Fibroblast of lung (primary cell): Measurements from ENCODE around the gene MARCO.

ENCODE experiments used
- CTCF ChIP-seq, 2 donors: IDR thresholded peaks in 1 of 2; conservative IDR thresholded peaks in 1 of 2; 1 replicate in 1 of 2; 2 replicates in 1 of 2; pipeline ENCODE4 v1.5.1; 2011 to 2012; ENCODE audit warnings: low read length in 2 of 2, control low read depth in 1 of 2, inconsistent platforms in 1 of 2, low read depth in 1 of 2, mild to moderate bottlenecking in 1 of 2
- EZH2 ChIP-seq: IDR thresholded peaks from 2 replicates; pipeline ENCODE4 v1.5.1; 2012; ENCODE audit warnings: low read length, control low read depth, mild to moderate bottlenecking; ENCODE audit errors: missing control alignments

- TF ChIP-seq CTCF (conservative IDR thresholded peaks at IDR 0.05 in 1 of 2, IDR thresholded peaks at IDR 0.05 in 1 of 2; ENCODE audit: low read depth in 1 of 2, low read length in 2 of 2) (no peak), EZH2 (no peak)
These were observed 24.0 kb upstream of the MARCO start for GRCh38 chr2:118918017-118918416.
